Measurements from ENCODE around the gene LONP1.

LONP1 gene

GRCh38 chr19:5677136-5677535 is 42.8 kb downstream of the LONP1 start:
- DNase-seq: no peak

- no peak for DNase-seq
These were observed 43.2 kb downstream of the LONP1 start for GRCh38 chr19:5676772-5677105.

- DNase-seq: no peak
These were observed 43.7 kb downstream of the LONP1 start for GRCh38 chr19:5676105-5676771.

- no peak for DNase-seq
These were observed 45.2 kb downstream of the LONP1 start for GRCh38 chr19:5674714-5675113.

GRCh38 chr19:5673752-5674151 is 46.2 kb downstream of the LONP1 start:
- DNase-seq: no peak

DNA sequence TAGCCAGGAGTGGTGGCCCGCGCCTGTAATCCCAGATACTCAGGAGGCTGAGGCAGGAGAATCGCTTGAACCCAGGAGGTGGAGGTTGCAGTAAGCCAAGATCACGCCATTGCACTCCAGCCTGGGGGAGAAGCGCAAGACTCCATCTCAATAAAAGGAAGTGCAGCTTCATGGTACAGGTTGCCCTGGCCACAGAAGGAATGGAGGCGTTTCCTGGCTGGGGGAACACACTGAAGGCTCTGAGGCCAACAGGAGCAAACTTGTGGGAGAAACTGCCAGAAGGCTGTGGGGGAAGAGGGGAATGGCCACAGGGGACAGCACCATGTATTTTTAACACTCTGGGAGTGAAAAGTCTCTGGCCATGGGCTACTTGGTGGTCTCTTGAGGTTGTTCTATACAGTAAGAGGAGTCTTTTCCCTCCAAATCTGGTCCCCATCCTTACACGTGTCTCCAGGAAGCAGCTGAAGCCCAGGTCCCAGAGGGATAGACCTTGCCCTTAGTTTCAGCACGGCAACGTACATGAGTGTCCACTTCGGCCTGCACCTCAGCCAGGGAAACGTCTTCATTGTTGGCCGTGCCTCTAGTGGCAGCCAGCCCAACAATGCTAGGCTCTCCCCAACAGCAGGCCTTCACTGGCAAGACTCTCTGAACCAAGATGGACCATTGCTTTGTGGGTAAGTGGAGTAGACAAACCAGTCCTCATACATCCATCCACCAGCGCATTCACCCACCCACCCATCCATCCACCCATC is 47.1 kb downstream of the LONP1 start:
- no peak for DNase-seq

DNA sequence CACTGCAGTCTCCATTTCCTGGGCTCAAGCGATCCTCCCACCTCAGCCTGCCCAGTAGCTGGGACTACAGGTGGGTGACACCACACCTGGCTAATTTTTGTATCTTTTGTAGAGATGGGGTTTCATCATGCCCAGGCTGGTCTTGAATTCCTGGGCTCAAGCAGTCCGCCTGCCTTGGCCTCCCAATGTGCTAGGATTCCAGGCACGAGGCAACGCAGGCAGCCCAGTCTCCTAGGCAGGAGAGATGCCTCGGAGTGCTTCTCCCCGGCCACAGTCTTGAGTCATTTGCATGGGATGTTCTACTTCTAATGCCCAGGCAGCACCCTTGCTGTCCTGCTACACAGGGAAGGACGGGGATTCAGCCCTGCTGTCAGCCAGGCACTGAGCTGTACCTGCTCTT is 48.3 kb downstream of the LONP1 start:
- no peak for DNase-seq

GRCh38 chr19:5669212-5669611 is 50.7 kb downstream of the LONP1 start:
- DNase-seq: no peak

- no peak for DNase-seq
These were observed 52.1 kb downstream of the LONP1 start for GRCh38 chr19:5667751-5668271.

DNA sequence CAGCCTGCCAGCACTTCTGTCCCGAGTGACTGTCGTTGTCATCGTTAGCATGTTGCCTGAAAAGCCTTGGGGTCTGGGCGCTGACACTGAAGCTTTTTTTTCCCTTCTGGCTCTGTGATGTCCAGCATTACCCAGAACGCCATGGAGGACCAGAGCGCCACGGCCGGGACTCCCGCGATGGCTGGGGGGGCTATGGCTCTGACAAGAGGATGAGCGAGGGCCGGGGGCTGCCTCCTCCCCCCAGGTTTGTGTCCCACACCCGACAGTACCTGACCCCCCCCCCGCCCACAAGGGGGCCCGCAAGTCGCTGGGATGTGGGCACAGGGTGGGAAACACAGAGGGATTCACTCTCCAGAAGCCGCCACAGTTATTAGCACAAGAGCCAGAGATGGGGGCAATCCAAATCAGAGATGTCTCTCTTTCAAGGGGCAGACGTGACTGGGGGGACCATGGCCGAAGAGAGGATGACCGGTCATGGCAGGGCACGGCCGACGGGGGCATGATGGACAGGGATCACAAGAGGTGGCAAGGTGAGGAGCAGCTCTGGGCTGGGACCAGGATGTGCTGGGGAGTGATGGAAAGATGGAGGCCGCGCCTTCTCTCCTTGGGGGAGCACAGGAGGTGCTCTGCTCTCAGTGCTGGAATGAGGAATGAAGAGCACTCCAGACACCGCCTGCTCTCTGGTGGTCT is 52.9 kb downstream of the LONP1 start:
- no peak for DNase-seq

DNA sequence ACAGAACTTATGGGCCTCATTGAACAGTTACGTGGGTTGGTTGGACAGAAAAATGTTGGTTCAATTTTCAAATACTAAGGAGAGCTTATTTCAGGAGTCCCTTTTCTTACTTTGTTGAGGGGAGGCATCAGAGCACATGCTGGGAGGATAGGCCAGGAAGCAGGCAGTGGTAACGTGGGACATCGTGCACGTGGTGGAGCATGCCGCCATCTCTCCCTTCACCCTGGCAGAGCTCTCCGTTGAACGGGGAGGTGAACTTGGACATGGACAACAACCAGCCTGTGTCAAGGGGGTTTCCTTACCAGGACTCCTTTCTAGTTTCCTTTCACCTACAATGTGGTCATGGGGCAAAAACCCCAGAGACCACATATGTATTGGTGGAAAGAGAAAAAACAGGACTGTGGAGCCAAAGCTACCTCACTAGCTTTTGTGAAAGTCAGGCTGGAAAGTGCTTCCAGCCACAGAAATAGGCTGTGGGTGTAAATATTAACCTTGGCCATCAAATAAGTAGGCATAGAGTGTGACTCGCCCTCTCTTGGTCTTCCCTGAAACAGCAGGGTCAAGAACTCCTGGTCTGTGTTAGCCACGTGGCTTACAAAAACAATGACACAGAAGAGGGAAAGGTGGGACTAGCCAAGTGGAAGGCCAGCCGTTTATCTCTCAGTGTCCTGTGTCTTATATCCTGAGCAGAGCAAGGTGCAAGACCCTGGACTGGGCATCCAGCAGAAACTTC is 54.0 kb downstream of the LONP1 start:
- DNase-seq: no peak

DNA sequence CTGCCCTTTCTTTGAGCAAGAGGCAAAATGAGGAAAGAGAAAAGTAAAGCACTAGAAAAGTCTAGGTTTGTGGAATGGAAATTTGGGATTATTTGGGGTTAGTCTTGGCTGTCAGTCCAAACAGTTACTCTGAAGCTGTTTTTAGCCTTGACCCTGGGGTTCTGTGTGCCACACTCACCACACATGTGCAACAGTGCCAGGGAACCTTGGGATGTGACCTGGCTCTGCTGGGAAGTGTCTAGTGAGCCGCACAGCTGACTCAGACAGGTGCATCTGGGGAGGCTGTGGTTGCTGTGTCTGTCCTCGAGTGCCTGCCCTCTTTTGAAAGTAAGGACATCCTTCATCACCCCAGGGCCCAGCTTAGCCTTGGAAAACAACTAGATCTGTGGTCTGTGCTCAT is 55.4 kb downstream of the LONP1 start:
- no peak for DNase-seq

DNA sequence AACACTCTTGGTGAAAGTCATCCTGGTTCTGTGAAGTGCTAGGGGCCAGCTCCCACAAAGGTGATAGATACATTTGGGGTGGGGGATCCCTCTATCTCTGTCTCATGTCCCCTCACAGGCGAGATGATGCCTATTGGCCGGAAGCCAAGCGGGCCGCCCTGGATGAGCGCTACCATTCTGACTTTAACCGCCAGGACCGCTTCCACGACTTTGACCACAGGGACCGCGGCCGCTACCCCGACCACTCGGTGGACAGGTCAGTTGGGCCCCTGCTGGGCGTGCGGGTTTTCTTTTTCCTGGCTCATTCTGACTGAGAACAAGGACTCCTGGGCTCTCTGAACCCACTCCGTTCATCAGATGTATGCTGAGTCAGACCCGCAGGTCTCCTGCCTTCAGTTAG is 56.0 kb downstream of the LONP1 start:
- no peak for DNase-seq

DNA sequence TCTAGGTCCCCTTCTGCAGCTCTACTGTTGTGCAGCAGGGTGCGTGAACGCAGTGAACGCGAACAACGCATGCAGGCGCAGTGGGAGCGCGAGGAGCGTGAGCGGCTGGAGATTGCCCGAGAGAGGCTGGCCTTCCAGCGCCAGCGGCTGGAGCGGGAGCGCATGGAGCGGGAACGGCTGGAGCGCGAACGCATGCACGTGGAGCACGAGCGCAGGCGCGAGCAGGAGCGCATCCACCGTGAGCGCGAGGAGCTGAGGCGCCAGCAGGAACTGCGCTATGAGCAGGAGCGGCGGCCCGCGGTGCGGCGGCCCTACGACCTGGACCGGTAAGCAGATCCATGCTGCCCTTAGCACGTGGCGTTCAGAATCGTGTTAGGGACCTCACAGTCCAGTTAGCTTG is 58.5 kb downstream of the LONP1 start:
- DNase-seq: no peak

GRCh38 chr19:5655412-5655811 is 64.5 kb downstream of the LONP1 start:
- no peak for DNase-seq

GRCh38 chr19:5654931-5655330 is 65.0 kb downstream of the LONP1 start:
- DNase-seq: no peak

DNA sequence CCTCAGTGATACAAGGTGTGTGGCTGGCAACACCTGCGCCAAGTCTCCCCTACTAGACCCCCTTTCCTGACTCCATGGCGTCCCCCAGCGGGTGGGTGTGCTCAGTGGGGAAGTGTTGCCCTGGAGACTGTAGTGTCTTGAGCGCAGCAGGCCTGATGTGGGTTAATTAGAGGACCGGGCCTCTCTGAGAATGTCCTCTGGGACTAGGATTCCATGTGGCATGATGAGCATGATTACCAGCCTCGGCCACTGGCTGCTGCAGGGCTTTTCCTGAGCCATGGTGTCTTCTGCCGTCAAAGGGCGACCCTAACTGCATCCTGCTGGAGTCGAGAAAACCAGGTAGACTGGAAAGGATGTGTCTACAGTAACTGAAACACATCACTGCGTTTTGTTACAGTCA is 67.7 kb downstream of the LONP1 start:
- no peak for DNase-seq

DNA sequence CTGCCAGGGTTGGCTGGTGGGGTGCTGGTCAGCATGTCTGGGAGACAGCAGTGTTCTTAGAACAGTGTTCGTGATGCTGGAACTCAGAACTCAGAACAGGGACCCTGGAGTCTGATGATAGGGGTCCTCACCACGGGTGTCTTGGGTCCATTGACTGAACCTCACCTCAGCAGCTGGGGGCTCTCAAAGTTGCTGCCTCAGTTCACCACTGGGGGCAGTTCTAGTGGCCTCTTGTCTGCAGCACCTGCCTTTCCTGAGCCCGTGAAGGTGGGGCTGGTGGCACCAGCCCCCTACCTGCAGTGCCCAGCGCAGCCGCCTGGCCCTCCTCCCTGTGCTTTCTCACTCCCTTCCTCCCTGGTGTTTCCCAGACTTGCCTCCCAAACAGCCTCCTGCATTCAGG is 68.6 kb downstream of the LONP1 start:
- no peak for DNase-seq

- no peak for DNase-seq
These were observed 71.5 kb downstream of the LONP1 start for GRCh38 chr19:5648464-5648863.

DNA sequence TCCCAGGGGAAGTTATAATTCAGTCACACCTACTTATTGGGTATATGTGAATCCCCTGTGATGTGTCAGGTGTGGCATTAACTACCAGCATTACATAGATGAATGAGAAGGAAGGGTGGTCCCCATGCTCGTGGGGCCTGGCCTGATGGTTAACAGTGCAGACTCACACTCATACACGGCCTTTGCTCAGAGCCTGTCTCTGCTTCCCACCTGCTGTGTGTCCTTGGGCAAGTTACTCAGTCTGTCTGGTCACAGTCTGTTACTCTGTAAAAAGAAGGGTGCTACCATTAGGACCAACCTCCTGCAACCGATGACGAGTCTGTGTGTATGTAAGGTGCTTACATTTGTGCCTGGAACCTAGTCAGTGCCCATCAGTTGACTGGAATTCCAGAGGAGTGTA is 73.2 kb downstream of the LONP1 start:
- DNase-seq: no peak

DNA sequence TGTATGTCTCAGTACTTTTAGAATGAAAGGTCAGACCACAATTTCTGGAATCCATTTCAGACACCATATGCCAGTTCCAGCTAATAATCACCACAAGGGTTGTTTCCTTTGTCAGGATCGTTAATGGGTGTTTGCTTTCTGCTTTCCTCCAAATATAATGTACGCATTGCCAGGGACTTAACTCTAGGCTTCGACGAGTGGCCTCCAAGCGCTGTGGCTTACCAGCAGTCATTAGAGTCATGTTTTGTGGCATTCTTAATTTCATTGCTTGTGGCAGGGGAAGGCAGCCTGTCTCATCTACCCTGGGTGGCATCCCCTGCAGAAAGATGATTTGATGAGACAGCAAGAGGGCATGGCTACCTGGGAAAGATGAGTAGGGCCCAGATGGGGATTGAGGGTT is 74.5 kb downstream of the LONP1 start:
- DNase-seq: no peak

- DNase-seq: no peak
These were observed 75.9 kb downstream of the LONP1 start for GRCh38 chr19:5644037-5644436.

DNA sequence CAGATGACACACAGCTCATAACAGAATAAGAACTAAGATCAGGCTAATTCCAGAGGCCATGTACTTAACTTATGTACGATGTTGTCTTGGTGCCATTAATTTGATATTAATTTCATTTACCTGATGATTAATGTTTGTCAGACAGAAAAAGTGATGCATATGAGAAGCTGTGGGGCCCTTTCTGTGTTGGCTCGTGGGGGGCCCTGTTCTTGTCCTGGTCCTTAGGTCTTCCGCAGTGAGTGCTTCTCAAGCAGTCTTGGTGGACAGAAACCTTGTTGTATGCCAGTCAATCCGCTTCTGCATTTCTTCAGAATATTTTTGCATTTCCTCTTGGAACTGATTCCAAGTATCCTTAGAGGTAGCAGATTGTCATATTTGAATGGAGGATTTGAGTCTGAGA is 76.9 kb downstream of the LONP1 start:
- DNase-seq: no peak
